HG03378 (cell line): ENCODE measurements around the gene BRD8.
"Not testable (repeated sequence)": the region's sequence is repeated elsewhere in the genome, so short reads cannot be mapped to it uniquely, and the experiment has no call there.

Source experiments
- ATAC-seq: cut with Tn5 transposase; IDR thresholded peaks from one replicate; pipeline ENCODE4 v1.9.1; 2021; ENCODE audit warnings: mild to moderate bottlenecking, moderate library complexity; ENCODE audit not compliant: unreplicated experiment

Gene BRD8

DNA sequence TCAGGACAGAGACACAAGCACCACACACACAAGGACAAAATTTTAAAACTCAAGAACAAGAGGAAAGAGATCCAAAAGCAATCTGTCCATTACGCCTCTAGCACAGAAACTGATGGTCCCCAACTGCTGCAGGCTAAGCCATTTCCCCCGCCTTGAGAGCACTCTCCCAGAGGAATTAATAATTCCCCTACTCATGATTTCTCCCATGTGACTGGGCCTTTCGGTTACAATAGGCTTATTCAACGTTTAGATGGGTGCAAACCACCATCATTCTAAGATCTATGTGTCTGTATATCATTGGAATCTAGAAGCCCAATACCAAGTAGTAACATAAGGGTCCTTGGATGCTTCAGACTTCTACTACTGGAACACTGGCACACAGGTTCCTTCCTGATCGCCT is 18.8 kb downstream of the BRD8 start:
- no peak for ATAC-seq

DNA sequence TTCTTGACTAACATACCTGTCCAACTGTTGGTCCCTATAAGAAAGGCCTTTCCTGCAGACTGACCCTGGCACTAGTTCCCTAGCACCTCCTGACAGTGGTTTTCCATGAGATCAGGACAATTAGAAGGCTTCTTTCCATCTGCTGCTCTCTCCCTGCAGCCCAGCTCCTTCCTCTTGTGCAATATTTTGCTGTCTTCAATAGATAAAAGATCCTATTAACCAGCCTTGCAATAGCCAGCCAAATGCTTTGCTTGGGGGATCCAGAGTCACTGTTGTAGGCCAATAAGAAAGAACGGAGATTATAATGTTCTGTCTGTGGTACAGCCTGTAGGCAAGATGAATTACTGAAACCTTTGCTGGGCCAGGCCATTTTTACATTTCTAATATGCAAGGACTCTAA is 20.8 kb downstream of the BRD8 start:
- ATAC-seq: no peak

DNA sequence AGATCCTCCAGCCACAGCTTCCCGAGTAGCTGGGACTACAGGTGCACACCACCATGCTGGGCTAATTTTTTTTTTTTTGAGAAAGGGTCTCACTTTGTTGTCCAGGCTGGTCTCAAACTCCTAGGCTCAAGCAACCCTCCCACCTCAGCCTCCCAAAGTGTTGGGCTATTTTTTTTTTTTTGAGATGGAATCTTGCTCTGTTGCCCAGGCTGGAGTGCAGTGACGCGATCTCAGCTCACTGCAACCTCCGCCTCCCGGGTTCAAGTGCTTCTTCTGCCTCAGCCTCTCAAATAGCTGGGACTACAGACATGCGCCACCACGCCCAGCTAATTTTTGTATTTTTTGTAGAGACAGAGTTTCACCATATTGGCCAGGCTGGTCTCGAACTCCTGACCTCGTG is 22.5 kb downstream of the BRD8 start:
- not testable (repeated sequence) for ATAC-seq

DNA sequence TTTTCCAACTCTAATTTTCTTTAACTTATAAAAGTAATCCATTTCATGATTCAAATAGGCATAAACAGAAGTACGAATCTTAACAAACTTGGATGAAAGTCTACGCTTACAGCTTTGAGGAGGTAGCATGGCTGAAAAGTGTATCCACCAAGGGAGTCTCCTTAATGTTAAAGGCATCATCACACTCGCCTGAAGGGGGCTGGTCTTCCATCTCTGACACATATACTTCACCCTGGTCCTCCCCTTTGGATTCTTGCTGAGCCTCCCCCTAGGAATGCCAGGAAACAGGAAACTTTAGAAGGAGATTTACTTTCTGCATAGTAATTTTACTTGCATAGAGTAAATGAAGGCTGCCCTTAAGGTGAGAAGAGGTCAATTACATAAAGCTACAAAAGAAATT is 28.9 kb downstream of the BRD8 start:
- ATAC-seq: no peak

DNA sequence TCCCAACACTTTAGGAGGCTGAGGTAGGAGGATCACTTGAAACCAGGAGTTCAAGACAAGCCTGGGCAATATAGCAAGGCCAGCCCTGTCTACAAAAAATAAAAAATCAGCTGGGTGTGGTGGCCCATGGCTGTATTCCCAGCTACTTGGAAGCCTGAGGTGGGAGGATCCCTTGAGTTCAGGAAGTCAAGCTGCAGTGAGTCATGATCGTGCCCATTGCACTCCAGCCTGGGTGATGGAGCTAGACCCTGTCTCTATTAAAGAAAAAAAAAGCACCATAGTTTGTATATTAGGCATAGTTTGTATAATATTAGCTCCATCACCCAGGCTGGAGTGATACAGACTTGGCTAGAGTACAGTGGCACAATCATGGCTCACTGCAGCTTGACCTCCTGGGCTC is 29.6 kb downstream of the BRD8 start:
- ATAC-seq: no peak

DNA sequence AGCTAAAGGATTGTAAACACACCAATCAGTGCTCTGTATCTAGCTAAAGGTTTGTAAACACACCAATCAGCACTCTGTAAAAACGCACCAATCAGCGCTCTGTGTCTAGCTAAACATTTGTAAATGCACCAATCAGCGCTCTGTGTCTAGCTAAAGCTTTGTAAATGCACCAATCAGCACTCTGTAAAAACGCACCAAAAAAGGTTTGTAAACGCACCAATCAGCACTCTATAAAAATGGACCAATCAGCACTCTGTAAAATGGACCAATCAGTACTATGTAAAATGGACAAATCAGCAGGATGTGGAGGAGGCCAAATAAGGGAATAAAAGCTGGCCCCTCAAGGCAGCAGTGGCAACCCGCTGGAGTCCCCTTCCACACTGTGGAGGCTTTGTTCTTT is 34.9 kb downstream of the BRD8 start:
- not testable (repeated sequence) for ATAC-seq

DNA sequence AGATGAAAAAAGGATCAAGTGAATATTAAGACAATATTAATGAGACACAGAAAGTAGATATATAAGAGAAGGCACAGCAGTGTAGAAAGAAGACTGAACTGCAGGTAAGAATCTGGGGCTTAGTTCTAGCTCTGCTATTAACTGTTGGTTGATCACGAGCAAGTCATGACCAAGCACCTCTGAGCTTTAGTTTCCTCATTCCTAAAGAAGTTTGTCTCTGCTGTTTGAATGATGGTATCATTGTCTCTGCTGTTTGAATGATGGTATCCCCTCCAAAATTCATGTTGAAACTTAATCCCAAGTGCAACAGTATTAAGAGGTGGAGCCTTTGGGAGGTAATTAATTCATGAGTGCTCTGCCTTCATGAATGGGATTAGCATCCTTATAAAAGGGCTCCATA is 36.7 kb downstream of the BRD8 start:
- ATAC-seq: no peak

DNA sequence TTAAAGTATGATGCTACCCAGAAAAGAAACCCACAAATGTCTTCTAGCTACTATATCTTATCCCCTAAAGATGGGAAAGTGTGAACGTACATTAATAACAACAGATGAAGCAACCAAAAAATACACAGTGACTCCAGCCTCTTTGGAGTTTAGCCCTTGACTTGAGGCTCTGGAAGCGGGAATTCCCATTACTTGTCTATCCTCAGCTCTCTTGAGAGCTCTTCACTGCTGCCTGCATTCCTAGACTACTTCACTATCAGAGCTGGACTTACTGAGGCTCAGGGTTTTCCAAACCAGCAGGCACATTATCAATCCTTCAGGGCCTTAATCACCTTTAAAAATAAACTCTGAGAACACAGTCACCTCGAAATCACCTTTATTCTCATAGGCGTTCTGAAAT is 38.2 kb downstream of the BRD8 start:
- ATAC-seq: no peak

DNA sequence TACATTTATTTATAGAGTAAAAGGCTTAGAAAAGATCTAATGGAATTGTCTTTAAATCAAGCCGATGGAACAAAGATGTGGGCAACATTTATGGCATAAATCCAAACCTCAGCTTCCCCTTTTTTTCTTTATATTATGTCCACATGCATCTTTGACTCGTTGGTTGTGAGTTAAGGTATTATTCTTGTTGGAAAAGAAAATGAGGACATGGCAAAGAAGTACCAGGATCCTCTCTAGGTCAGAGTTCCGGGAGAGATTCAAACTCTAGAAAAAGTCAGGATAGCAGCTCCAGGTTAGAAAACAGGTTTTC is 38.7 kb downstream of the BRD8 start:
- ATAC-seq: no peak

DNA sequence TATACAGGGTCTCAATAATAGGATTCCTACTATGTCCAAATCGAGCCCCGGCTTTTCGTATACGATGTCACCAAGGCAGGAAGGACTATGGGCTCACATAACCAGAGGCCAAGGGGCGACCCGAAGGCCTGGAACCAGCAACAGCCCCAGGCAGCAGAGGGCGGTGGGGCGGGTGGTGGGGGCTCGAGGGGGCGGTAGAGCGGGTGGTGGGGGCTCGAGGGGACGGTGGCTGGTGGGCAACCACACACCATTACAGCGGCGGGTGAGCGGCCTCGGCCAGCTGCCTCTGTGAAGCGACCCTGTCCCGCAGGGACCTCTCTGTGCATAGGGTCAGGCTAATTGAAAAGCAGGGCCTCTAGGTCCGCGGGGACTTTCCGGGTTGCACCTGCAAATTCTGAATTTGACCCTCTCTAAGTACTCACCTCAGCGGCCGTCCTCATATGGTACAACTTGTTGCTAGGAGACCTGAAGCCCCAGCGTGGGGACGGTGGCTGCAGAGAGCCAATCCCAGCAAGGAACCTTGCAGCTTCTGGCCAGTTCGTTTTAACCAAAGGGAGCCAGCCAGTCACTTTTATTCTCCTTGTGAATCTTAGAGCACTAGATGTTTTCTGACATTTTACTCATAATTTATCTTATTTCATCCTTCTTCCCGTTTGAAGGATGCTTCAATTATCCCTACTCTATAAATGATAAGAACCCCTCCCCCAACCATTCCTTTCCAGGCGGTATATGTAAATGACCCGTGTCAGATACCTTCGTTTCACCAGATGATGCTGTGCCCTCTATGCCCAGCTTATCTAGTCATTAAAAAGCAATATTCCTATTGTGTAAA is 39.3 kb downstream of the BRD8 start, which contains the start of gene NME5:
NME5 (minus strand) TSS at position 480 of the 832 bp plus-strand sequence. CDS start 648 bp downstream, outside the sequence.
- ATAC-seq: no peak

DNA sequence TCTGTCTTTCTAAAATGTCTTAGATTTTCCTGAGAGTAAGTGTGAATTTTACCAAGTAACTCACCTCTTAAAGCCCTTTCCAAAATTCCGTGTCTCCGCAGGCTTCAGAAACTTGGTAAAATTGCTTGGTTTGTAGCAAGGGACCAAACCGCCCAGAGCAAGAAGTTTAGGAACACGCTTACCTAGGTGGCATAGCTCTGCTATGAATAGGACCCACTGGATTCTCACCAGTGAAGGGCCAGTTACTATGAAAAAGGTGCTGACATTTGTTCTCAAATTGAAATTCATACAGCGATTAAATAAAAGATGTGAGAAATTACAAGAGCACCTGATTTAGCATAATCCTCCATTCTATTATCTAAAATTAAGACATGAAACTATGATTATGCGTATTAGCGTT is 45.9 kb downstream of the BRD8 start:
- ATAC-seq: no peak

DNA sequence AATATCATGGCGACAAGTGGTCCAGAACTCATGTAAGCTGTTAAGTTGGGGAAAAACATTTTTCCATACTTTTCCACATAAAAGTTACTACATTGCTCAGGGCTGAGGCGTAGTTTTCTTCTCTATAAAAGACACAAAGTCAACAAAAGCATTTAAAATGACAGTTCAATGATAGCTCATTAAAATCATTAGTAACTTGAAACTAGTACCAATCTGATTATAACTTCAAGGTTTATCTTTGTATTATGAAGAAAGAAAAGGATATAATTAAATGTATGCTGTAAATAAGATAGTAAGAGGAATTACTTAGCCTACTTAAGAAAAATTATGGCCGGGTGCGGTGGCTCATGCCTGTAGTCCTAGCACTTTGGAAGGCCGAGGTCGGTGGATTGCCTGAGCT is 49.1 kb downstream of the BRD8 start:
- ATAC-seq: no peak

DNA sequence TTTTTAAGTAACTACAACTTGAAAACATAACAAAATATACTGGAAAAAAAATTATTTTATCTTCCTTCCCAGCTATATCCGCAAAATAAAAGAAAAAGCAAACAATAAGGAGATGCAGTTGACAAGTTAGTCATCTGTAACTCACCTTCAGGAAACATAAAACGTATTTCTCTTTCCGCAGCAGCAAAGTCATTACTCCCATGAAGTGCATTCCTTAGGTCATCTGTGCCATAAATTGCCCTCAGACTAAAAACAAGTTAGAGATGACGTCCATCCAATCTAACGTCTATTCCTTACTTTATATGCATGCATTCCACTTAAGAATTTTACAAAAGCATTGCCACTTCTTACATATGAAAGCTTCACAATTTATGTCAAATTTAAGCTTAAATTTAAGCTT is 50.1 kb downstream of the BRD8 start:
- no peak for ATAC-seq

DNA sequence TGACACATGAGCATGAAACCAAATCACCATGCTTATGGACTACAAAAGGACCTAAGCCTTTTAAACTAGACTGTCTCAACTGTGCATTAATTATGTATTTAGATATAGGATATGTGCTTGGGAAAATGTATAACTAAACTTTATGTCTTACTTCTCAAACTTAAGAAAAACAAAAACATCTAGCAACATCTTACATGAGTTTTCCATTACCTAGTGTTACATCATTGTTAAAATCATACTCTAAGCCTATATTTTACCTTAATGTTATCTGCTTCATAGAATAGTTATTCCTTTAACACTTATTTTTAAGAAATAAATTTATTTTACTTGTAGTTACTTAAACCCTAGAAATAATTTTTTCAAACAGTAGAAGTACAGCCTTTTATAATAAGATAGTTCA is 63.2 kb downstream of the BRD8 start:
- no peak for ATAC-seq

DNA sequence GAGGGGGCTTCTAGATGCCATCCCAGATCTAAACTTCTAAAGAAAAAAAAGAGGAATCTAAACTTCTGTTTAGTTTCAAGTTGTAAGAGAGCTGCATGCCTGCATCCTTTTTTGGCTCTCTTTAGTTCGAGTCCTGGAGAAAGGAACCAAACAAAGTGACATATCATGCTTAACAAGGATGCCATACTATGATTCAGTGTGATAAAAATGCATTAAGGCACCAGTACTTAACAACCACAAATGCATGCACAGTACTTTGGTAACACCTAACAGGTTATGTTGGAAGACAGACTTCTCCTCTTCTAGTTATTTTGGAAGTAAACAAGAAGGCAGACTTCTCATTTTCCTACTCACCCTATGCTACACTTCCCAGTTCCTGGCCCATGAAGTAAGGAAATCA is 66.5 kb downstream of the BRD8 start:
- ATAC-seq: no peak

DNA sequence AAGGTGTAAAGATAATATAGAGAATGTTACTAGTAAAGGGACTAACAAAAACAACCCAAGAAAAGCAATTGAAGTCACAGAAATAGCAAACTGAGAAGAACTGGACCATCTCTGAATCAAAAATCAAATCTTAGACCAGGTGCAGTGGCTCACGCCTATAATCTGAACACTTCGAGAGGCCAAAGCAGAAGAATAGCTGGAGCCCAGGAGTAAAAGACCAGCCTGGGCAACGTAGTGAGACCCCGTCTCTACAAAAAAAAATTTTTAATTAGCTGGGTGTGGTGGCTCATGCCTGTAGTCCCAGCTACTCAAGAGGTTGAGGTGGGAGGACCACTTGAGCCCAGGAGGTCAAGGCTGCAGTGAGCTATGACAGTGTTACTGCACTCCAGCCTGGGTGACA is 67.2 kb downstream of the BRD8 start:
- no peak for ATAC-seq

DNA sequence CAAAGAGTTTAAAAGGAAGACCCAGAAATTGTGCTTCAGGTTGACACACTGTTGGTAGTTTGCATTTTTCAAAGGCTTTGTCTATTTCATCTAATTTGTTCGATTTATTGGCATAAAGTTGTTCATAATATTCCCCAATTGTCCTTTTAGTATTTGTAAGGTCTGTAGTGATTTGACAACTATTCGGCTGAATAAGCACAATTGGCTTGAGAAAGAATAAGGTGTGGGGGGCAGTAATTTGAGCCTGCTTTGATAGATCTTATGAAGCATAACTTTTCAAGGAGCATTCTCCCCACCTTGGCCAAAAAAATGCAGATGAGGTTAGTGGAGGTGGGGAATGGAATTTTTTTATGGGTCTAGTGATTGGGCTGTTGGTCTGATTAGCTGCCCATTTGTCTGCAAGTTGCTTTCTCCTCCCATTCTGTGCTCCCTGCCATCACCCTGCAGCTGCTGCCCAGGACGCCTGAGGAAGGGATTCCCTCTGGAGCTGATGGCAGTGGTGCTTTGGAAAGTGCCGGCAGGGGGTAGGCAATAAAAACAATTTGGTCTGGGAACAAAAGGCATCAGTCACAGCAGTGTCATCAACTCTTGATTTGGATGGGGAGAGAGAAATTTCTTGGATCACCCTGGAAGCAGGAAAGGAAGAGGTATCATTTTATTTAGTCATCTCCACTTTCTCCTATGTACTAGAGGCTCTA is 68.0 kb downstream of the BRD8 start:
- ATAC-seq: no peak

DNA sequence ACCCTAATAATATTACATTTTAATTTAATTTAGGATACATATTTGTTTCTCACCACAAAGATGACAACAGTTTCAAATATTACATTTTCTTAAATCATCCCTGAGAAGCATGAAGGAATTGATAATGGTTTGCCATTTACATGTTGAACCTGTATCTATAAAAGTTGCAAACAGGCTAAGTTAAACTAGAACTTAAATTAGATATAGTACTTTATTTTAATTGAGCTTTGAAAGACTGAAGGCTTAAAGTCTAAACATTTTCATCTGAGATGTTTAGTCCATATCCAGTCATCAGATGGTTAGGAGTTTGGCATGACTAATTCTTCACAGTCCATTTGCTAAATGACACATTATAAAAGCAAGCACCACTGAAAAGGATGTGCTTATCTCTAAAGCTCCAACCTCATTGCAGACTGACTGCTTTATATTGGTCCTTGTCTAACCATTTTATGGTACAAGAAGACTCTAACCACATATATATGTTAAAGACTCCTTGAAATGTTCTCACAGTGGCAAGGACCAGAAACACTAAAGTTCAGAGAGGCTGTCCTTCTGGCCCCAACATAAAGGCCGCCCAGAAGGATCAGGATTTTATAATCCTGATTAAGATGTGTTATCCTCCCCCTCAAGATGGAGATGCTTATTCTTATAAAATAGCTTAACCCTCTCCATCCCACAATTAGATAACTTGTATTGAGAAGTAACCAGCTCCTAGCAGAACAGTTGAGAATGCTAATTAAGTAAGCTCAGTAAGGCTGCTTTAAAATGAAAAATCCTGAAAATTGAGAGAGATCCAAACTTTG is 68.8 kb downstream of the BRD8 start:
- no peak for ATAC-seq

DNA sequence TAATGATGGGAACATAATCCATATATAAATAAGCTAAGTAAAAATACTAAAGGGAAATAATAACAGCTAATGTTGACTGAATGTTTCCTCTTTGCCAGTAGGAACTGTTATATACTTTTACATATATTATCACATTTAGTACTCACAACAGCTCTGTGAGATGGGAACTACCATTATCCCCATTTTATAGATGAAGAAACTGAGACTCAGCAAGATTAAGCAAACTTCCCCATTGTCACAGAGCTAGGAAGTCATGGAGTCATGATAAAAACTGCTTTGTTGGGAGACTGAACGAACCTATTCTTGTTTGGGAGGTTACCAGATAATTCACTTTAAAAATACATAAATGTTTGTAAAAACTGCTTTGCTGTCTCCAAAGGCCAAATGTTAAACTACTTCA is 71.2 kb downstream of the BRD8 start:
- no peak for ATAC-seq

DNA sequence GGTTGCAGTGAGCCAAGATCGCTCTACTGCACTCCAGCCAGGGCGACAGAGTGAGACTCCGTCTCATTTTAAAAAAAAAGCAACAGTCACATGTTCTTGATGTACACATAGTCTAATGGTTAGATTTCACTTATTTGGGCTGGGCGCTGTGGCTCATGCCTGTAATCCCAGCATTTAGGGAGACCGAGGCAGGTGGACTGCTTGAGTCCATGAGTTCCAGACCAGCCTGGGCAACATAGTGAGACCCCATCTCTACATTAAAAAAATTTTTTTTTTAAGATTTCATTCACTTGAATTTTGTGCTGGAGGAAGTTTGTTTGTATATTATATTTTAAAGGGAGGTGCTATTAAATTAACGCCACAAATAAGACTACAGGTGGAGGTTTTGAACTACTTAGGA is 72.7 kb downstream of the BRD8 start:
- ATAC-seq: no peak

DNA sequence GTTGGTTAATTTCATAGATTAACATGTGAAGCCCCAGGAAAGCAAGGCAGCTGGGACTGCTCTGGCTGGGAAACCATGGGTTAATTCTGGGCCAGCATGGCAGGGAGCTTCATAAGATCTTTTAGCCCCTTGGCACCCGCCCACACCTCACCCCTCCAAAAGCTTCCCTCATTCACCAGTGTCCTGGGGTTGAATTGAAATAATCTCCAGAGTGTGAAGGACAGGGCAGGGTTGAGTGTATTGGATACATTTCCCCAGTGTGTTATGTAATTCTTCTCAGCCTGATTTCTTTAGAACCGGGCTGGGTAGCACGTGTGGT is 75.2 kb downstream of the BRD8 start:
- no peak for ATAC-seq
